HG03432 (cell line): ENCODE data around the gene SLC41A3.
A peak's percentile ranks its signal among the peaks of the same experiment; 100 is the strongest.
"Not testable (repeated sequence)": the region's sequence is repeated elsewhere in the genome, so short reads cannot be mapped to it uniquely, and the experiment has no call there.

Experiments
- ATAC-seq: cut with Tn5 transposase; IDR thresholded peaks from one replicate; pipeline ENCODE4 v1.9.1; 2021; ENCODE audit warnings: mild to moderate bottlenecking, moderate library complexity; ENCODE audit not compliant: unreplicated experiment

Gene SLC41A3

GRCh38 chr3:126107203-126107939 is 23.4 kb upstream of the SLC41A3 start:
- ATAC-seq: no peak

GRCh38 chr3:126106336-126107202 is 22.6 kb upstream of the SLC41A3 start:
- ATAC-seq: no peak

GRCh38 chr3:126105691-126106187 is 21.8 kb upstream of the SLC41A3 start:
- ATAC-seq: no peak

GRCh38 chr3:126104742-126105605 is 21.1 kb upstream of the SLC41A3 start:
- no peak for ATAC-seq

- ATAC-seq: no peak
Measured at GRCh38 chr3:126104028-126104635, 20.2 kb upstream of the SLC41A3 start.

GRCh38 chr3:126103121-126104027 is 19.4 kb upstream of the SLC41A3 start:
- no peak for ATAC-seq

GRCh38 chr3:126102530-126102951 is 18.6 kb upstream of the SLC41A3 start:
- no peak for ATAC-seq

- no peak for ATAC-seq
Measured at GRCh38 chr3:126102011-126102410, 18.1 kb upstream of the SLC41A3 start.

GRCh38 chr3:126101521-126101982 is 17.6 kb upstream of the SLC41A3 start:
- no peak for ATAC-seq

GRCh38 chr3:126100634-126101301 is 16.8 kb upstream of the SLC41A3 start:
- peak; percentile 39 for ATAC-seq

GRCh38 chr3:126100269-126100633 is 16.3 kb upstream of the SLC41A3 start:
- no peak for ATAC-seq

GRCh38 chr3:126098391-126098858 is 14.5 kb upstream of the SLC41A3 start:
- ATAC-seq: no peak

- ATAC-seq: no peak
Measured at GRCh38 chr3:126097801-126098200, 13.9 kb upstream of the SLC41A3 start.

GRCh38 chr3:126096274-126096673 is 12.3 kb upstream of the SLC41A3 start:
- ATAC-seq: not testable (repeated sequence)

GRCh38 chr3:126092128-126092527 is 8.2 kb upstream of the SLC41A3 start:
- not testable (repeated sequence) for ATAC-seq

GRCh38 chr3:126087552-126088175 is 3.7 kb upstream of the SLC41A3 start:
- no peak for ATAC-seq

GRCh38 chr3:126085841-126086240 is 1.9 kb upstream of the SLC41A3 start:
- no peak for ATAC-seq

- ATAC-seq: no peak
Measured at GRCh38 chr3:126085276-126085675, 1.4 kb upstream of the SLC41A3 start.
